ENCODE measurements around the gene ZBTB12.

ZBTB12 gene

GRCh38 chr6:31877651-31878161 is 24.2 kb downstream of the ZBTB12 start:
- no peaks in the 10 kb centered on the region for H3K9me3 ChIP-seq (ENCODE audit: low read depth, low read length)
- H3K36me3 ChIP-seq (ENCODE audit: insufficient read depth, low read length): peaks cover 27% of the 10 kb centered on the region; the same call in 1 of the 2 replicates
- no peak overlapping the region for H3K4me3 ChIP-seq
- H3K27ac ChIP-seq: no peak overlapping the region
- DNase-seq (ENCODE audit: low read depth, low spot score): no peak
- H3K9ac ChIP-seq (ENCODE audit: insufficient read length): no peak overlapping the region
- TF ChIP-seq POLR2AphosphoS5 (IDR thresholded peaks at IDR 0.05; ENCODE audit: borderline replicate concordance, low read depth, low read length) (no peak), EZH2 (IDR thresholded peaks at IDR 0.05) (no peak), FOXP2 (optimal IDR thresholded peaks at IDR 0.05; ENCODE audit: control extremely low read depth, extremely low read length, insufficient read depth) (no peak)

GRCh38 chr6:31877125-31877650 is 24.7 kb downstream of the ZBTB12 start:
- TF ChIP-seq EZH2 (IDR thresholded peaks at IDR 0.05) (no peak), POLR2AphosphoS5 (IDR thresholded peaks at IDR 0.05; ENCODE audit: borderline replicate concordance, low read depth, low read length) (no peak), FOXP2 (optimal IDR thresholded peaks at IDR 0.05; ENCODE audit: control extremely low read depth, extremely low read length, insufficient read depth) (no peak)
- Histone ChIP-seq H3K36me3 (ENCODE audit: insufficient read depth, low read length) (peaks cover 22% of the 10 kb centered on the region; the same call in 1 of the 2 replicates), H3K4me3 (no peak overlapping the region), H3K27ac (no peak overlapping the region), H3K9ac (ENCODE audit: insufficient read length) (no peak overlapping the region), H3K9me3 (ENCODE audit: low read depth, low read length) (no peaks in the 10 kb centered on the region)
- no peak for DNase-seq (ENCODE audit: low read depth, low spot score)

DNA sequence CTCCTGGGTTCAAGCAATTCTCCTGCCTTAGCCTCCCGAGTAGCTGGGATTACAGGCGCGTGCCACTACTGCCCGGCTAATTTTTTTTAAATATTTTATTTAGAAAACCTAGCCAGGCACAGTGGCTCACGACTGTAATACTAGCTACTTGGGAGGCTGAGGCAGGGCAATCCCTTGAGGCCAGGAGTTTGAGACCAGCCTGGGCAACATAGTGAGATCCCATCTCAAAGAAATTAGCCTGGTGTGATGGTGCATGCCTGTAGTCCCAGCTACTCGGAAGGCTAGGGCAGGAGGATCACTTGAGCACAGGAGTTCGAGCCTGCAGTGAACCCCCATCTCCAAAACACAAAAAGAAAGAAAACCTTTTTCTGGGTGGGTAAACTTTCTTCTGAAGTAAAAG is 25.5 kb downstream of the ZBTB12 start:
- peaks cover 18% of the 10 kb centered on the region; the same call in 1 of the 2 replicates for H3K36me3 ChIP-seq (ENCODE audit: insufficient read depth, low read length)
- no peaks in the 10 kb centered on the region for H3K9me3 ChIP-seq (ENCODE audit: low read depth, low read length)
- no peak overlapping the region for H3K4me3 ChIP-seq
- no peak overlapping the region for H3K27ac ChIP-seq
- TF ChIP-seq POLR2AphosphoS5 (IDR thresholded peaks at IDR 0.05; ENCODE audit: borderline replicate concordance, low read depth, low read length) (no peak), EZH2 (IDR thresholded peaks at IDR 0.05) (no peak), FOXP2 (optimal IDR thresholded peaks at IDR 0.05; ENCODE audit: control extremely low read depth, extremely low read length, insufficient read depth) (no peak)
- no peak for DNase-seq (ENCODE audit: low read depth, low spot score)
- H3K9ac ChIP-seq (ENCODE audit: insufficient read length): no peak overlapping the region

DNA sequence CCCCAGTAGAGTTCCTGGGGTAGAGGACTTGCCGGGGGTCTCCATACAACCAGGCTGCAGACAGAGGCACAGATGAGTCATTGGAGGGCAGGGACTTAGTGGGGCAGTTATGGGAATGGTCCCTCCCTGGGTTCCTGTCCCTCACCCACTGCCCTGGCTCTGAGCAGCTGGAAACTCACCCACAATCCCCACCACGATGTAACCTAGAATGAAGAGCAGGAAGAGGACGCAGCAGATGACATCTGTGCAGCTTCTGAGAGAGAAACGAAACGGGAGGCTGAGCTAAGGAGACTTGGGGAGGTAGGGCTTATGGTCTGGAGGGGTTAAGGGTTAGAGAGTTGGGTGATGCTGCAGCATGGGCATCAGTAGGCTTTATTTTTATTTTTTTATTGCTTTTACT is 26.0 kb downstream of the ZBTB12 start:
- no peak overlapping the region for H3K4me3 ChIP-seq
- no peak overlapping the region for H3K27ac ChIP-seq
- H3K36me3 ChIP-seq (ENCODE audit: insufficient read depth, low read length): peaks cover 13% of the 10 kb centered on the region; the same call in 1 of the 2 replicates
- no peaks in the 10 kb centered on the region for H3K9me3 ChIP-seq (ENCODE audit: low read depth, low read length)
- TF ChIP-seq POLR2AphosphoS5 (IDR thresholded peaks at IDR 0.05; ENCODE audit: borderline replicate concordance, low read depth, low read length) (no peak), EZH2 (IDR thresholded peaks at IDR 0.05) (no peak), FOXP2 (optimal IDR thresholded peaks at IDR 0.05; ENCODE audit: control extremely low read depth, extremely low read length, insufficient read depth) (no peak)
- DNase-seq (ENCODE audit: low read depth, low spot score): no peak
- no peak overlapping the region for H3K9ac ChIP-seq (ENCODE audit: insufficient read length)

DNA sequence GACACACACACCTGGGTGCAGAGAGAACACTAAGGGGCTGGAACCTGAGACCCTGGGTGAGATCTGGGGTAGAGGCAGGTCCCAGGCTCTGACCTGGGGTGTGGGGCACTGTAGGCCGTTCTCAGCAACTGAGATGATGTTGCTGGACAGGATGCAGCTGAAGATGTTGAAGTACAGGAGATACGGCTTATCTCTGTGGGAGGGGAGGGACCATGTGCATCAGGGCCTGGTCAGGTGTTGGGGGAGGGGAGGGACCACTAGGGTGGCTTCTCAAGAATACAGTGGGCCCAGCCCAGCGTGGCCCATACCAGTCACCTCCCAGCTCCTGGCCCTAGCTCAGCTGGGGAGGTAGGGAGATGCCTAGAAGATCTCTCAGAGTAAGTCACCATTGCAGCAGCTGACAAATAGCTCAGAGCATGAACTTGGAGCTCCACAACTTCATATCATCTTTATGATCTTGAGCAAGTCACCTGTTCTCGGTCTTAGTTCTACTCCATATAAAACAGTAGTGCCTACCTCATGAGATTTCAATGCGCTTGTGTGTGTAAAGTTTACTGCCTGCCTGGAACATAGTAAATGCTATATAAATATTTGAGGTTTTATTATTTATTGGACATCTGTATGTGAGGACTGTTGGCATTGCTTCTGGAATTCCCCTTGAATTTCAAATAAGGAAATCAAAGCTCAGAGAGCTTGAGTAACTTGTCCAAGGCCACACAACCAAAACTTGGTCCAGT is 26.9 kb downstream of the ZBTB12 start:
- H3K9me3 ChIP-seq (ENCODE audit: low read depth, low read length): no peaks in the 10 kb centered on the region
- peaks cover 4% of the 10 kb centered on the region; the same call in 1 of the 2 replicates for H3K36me3 ChIP-seq (ENCODE audit: insufficient read depth, low read length)
- H3K9ac ChIP-seq (ENCODE audit: insufficient read length): no peak overlapping the region
- H3K4me3 ChIP-seq: no peak overlapping the region
- DNase-seq (ENCODE audit: low read depth, low spot score): no peak
- TF ChIP-seq FOXP2 (optimal IDR thresholded peaks at IDR 0.05; ENCODE audit: control extremely low read depth, extremely low read length, insufficient read depth): no peak
- TF ChIP-seq EZH2 (IDR thresholded peaks at IDR 0.05): no peak
- no peak for TF ChIP-seq POLR2AphosphoS5 (IDR thresholded peaks at IDR 0.05; ENCODE audit: borderline replicate concordance, low read depth, low read length)
- H3K27ac ChIP-seq: no peak overlapping the region

DNA sequence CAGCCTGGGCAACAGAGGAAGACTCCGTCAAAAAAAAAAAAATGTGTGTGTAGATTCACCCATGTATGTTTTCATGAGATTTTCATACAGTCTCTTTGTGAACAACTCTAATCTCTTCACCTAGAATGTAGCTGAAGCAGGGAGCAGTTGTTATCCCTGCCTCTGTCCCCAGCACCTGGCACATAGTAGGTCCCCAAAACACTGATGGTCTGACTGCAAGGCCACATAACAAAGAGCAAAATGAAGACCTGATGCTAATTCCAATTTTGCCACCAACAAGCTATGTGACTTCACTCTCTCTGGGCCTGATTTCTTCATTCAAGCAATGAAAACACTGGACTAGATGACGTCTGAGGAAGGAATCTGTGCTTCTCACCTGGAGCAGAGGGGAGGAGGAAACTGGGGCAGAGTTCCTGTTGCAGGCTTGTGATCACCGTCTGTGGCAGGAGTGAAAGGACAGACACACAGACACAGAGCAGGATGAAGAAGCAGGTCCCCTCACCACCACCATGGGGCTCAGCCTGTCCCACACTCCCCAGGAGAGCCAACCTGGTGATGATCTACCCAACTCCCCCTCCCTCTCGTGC is 27.7 kb downstream of the ZBTB12 start:
- no peaks in the 10 kb centered on the region for H3K36me3 ChIP-seq (ENCODE audit: insufficient read depth, low read length)
- no peak overlapping the region for H3K9ac ChIP-seq (ENCODE audit: insufficient read length)

DNA sequence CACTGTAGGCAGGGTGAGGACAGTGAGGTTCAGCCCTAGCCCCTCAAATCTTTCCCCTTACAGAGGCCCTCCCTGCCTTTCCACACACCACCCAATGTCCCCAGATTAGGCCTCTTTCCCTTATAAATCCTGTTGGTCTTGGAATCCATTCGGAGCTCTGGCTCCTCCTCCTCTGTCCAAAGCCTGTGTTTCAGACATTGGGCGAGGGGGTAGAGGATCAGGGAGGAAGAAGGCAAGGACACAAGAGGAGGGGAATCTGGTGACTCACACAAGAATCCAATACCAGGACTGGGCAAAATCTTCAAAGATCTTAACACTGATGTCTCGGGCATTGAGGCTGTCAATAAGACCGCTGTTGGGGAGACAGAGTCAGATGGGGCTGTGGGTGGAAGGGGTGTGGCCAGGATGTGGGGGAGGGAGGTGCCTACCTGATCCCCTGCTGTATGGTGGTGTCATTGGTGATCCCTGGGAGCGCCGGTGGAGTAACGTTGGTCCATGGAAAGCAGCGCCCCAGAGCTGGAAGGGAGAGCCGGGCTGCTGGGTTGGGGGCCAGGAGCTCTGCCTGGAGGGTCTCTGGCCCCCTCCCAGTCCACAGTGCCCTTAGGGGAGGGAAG is 30.7 kb downstream of the ZBTB12 start:
- Histone ChIP-seq H3K9me3 (ENCODE audit: low read depth, low read length) (no peaks in the 10 kb centered on the region), H3K9ac (ENCODE audit: insufficient read length) (no peak overlapping the region), H3K36me3 (ENCODE audit: insufficient read depth, low read length) (no peaks in the 10 kb centered on the region), H3K27ac (no peak overlapping the region), H3K4me3 (no peak overlapping the region)
- TF ChIP-seq FOXP2 (optimal IDR thresholded peaks at IDR 0.05; ENCODE audit: control extremely low read depth, extremely low read length, insufficient read depth) (no peak), POLR2AphosphoS5 (IDR thresholded peaks at IDR 0.05; ENCODE audit: borderline replicate concordance, low read depth, low read length) (no peak), EZH2 (IDR thresholded peaks at IDR 0.05) (no peak)
- no peak for DNase-seq (ENCODE audit: low read depth, low spot score)

More for the DNA sequence above, 27.7 kb downstream of the ZBTB12 start:
- no peak for DNase-seq (ENCODE audit: low read depth, low spot score)
- Histone ChIP-seq H3K27ac (no peak overlapping the region), H3K4me3 (no peak overlapping the region), H3K9me3 (ENCODE audit: low read depth, low read length) (no peaks in the 10 kb centered on the region)
- TF ChIP-seq EZH2 (IDR thresholded peaks at IDR 0.05) (no peak), FOXP2 (optimal IDR thresholded peaks at IDR 0.05; ENCODE audit: control extremely low read depth, extremely low read length, insufficient read depth) (no peak), POLR2AphosphoS5 (IDR thresholded peaks at IDR 0.05; ENCODE audit: borderline replicate concordance, low read depth, low read length) (no peak)

GRCh38 chr6:31870385-31870921 is 31.4 kb downstream of the ZBTB12 start:
- Histone ChIP-seq H3K4me3 (no peak overlapping the region), H3K9ac (ENCODE audit: insufficient read length) (no peak overlapping the region), H3K36me3 (ENCODE audit: insufficient read depth, low read length) (no peaks in the 10 kb centered on the region), H3K9me3 (ENCODE audit: low read depth, low read length) (no peaks in the 10 kb centered on the region), H3K27ac (no peak overlapping the region)
- DNase-seq (ENCODE audit: low read depth, low spot score): no peak
- TF ChIP-seq EZH2 (IDR thresholded peaks at IDR 0.05) (no peak), FOXP2 (optimal IDR thresholded peaks at IDR 0.05; ENCODE audit: control extremely low read depth, extremely low read length, insufficient read depth) (no peak), POLR2AphosphoS5 (IDR thresholded peaks at IDR 0.05; ENCODE audit: borderline replicate concordance, low read depth, low read length) (no peak)

Measured in SK-N-MC (cell line).